ENCODE measurements around the gene CHTF8. TPM values are rescaled to one million over a fixed set of nuclear protein-coding genes. Genes with fewer than 3 reads are reported as not detected.

The CHTF8 gene
- total and polyA plus RNA-seq, 10 of the 15 experiments (the other 5 are each of a cell fraction or from before 2014, with no cell fraction given) = 18.5 to 159 (median 102) TPM

DNA sequence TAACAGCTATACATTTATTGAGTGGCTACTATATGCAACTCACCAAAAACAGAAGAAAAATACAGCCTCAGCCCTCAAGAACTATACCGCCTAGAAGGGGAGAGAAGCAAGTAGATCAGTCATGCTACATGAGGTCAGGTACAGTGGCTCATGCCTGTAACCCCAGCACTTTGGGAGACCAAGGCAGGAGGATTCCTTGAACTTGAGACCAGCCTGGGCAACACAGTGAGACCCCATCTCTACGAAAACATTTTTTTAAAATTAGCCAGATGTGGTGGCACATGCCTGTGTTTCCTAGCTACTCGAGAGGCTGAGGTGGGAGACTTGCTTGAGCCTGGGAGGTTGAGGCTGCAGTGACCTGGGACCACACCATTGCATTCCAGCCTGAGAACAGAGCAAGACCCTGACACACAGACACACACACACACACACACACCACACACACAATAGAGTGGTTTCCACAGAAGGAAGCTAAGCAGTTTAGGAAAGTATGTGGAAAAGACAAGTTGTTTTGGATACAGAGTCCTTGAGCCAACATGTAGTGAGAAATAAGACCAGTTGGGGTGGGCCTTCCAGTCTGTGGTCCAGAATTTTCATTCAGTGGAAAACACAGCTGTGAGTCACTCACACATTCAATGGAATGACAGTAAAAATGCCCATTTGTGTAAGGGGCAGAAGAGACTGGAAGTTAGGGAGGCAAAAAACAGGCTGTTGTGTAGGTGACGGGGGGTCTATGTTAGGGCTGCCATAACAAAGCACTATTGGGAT is 43.8 kb upstream of the CHTF8 start:
- in situ Hi-C loops (cut with MboI) = no loop called here
- no peak overlapping the region for H3K4me2 ChIP-seq (ENCODE audit: control insufficient read depth, insufficient read depth)
- TF ChIP-seq GABPA (IDR thresholded peaks at IDR 0.05; ENCODE audit: low read depth) (no peak), GATAD2B (conservative IDR thresholded peaks at IDR 0.05; ENCODE audit: low read depth) (no peak), STAT3 (IDR thresholded peaks at IDR 0.05; ENCODE audit: low read depth, low read length) (no peak), ZNF384 (IDR thresholded peaks at IDR 0.05; ENCODE audit: borderline replicate concordance, low read depth, low read length) (no peak), TARDBP (IDR thresholded peaks at IDR 0.05; ENCODE audit: borderline replicate concordance) (no peak), PML (IDR thresholded peaks at IDR 0.05; ENCODE audit: low read length) (no peak), ESRRA (IDR thresholded peaks at IDR 0.05; ENCODE audit: low read length) (no peak), POLR2AphosphoS2 (IDR thresholded peaks at IDR 0.05; ENCODE audit: low read depth, low read length) (no peak), CBFB (IDR thresholded peaks at IDR 0.05; ENCODE audit: low read depth) (no peak), NBN (IDR thresholded peaks at IDR 0.05) (no peak), MTA3 (IDR thresholded peaks at IDR 0.05; ENCODE audit: borderline replicate concordance, low read length) (no peak), PAX8 (IDR thresholded peaks at IDR 0.05) (no peak), IRF4 (IDR thresholded peaks at IDR 0.05; ENCODE audit: low read depth, low read length) (no peak), ETV6 (conservative IDR thresholded peaks at IDR 0.05 in 1 of 2, IDR thresholded peaks at IDR 0.05 in 1 of 2; ENCODE audit: borderline replicate concordance in 1 of 2, low read depth in 1 of 2) (no peak)
- TF ChIP-seq, protein P1, sequence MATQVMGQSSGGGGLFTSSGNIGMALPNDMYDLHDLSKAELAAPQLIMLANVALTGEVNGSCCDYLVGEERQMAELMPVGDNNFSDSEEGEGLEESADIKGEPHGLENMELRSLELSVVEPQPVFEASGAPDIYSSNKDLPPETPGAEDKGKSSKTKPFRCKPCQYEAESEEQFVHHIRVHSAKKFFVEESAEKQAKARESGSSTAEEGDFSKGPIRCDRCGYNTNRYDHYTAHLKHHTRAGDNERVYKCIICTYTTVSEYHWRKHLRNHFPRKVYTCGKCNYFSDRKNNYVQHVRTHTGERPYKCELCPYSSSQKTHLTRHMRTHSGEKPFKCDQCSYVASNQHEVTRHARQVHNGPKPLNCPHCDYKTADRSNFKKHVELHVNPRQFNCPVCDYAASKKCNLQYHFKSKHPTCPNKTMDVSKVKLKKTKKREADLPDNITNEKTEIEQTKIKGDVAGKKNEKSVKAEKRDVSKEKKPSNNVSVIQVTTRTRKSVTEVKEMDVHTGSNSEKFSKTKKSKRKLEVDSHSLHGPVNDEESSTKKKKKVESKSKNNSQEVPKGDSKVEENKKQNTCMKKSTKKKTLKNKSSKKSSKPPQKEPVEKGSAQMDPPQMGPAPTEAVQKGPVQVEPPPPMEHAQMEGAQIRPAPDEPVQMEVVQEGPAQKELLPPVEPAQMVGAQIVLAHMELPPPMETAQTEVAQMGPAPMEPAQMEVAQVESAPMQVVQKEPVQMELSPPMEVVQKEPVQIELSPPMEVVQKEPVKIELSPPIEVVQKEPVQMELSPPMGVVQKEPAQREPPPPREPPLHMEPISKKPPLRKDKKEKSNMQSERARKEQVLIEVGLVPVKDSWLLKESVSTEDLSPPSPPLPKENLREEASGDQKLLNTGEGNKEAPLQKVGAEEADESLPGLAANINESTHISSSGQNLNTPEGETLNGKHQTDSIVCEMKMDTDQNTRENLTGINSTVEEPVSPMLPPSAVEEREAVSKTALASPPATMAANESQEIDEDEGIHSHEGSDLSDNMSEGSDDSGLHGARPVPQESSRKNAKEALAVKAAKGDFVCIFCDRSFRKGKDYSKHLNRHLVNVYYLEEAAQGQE (IDR thresholded peaks at IDR 0.05; ENCODE audit: low read depth, low read length) = no peak
- TF ChIP-seq, protein P2, sequence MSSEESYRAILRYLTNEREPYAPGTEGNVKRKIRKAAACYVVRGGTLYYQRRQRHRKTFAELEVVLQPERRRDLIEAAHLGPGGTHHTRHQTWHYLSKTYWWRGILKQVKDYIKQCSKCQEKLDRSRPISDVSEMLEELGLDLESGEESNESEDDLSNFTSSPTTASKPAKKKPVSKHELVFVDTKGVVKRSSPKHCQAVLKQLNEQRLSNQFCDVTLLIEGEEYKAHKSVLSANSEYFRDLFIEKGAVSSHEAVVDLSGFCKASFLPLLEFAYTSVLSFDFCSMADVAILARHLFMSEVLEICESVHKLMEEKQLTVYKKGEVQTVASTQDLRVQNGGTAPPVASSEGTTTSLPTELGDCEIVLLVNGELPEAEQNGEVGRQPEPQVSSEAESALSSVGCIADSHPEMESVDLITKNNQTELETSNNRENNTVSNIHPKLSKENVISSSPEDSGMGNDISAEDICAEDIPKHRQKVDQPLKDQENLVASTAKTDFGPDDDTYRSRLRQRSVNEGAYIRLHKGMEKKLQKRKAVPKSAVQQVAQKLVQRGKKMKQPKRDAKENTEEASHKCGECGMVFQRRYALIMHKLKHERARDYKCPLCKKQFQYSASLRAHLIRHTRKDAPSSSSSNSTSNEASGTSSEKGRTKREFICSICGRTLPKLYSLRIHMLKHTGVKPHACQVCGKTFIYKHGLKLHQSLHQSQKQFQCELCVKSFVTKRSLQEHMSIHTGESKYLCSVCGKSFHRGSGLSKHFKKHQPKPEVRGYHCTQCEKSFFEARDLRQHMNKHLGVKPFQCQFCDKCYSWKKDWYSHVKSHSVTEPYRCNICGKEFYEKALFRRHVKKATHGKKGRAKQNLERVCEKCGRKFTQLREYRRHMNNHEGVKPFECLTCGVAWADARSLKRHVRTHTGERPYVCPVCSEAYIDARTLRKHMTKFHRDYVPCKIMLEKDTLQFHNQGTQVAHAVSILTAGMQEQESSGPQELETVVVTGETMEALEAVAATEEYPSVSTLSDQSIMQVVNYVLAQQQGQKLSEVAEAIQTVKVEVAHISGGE (CRISPR knock-in tag; IDR thresholded peaks at IDR 0.05) = no peak
- TF ChIP-seq, protein P3, sequence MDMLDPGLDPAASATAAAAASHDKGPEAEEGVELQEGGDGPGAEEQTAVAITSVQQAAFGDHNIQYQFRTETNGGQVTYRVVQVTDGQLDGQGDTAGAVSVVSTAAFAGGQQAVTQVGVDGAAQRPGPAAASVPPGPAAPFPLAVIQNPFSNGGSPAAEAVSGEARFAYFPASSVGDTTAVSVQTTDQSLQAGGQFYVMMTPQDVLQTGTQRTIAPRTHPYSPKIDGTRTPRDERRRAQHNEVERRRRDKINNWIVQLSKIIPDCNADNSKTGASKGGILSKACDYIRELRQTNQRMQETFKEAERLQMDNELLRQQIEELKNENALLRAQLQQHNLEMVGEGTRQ (IDR thresholded peaks at IDR 0.05; ENCODE audit: borderline replicate concordance, low read depth, low read length) = no peak

More for the DNA sequence above, 43.8 kb upstream of the CHTF8 start:
- no peak for ATAC-seq
- Histone ChIP-seq H3K36me3 (ENCODE audit: control insufficient read depth in 2 of 2, insufficient read depth in 2 of 2, low read length in 1 of 2) (no peaks in the 10 kb centered on the region; a peak in 1 of 4 replicates), H2AFZ (ENCODE audit: control insufficient read depth, low read depth, low read length) (no peak overlapping the region), H4K20me1 (ENCODE audit: control insufficient read depth, insufficient read depth) (no peaks in the 10 kb centered on the region), H3K79me2 (ENCODE audit: control insufficient read depth, insufficient read depth, low read length) (no peaks in the 10 kb centered on the region), H3K27ac (ENCODE audit: control insufficient read depth, insufficient read depth) (no peak overlapping the region), H3K4me3 (no peak overlapping the region), H3K9me3 (replicated peaks; ENCODE audit: control insufficient read depth, insufficient read depth, low read length) (no peaks in the 10 kb centered on the region), H3K4me1 (ENCODE audit: control insufficient read depth, insufficient read depth, low read length) (peaks cover 7% of the 10 kb centered on the region), H3K9ac (ENCODE audit: control insufficient read depth, insufficient read depth, low read length) (no peak overlapping the region), H3K27me3 (replicated peaks in 1 of 2; ENCODE audit: control insufficient read depth in 2 of 2, insufficient read depth in 2 of 2, low read length in 1 of 2) (no peaks in the 10 kb centered on the region)
- no peak for FAIRE-seq
- DNase-seq (ENCODE audit: low read depth, low spot score) = no peak
- ChIA-PET RAD21 (ENCODE audit: unreplicated experiment) (no interaction called here), CTCF (interaction anchor here (0.6 to 0.8 kb wide), 4 partner anchors 9 to 183 kb away, joined by 3 to 4 read pairs (median 3); no protein-coding TSS in a partner anchor), SMC1A (ENCODE audit: uncharacterized antibody, unreplicated experiment) (interaction anchor here (0.6 to 1.0 kb wide), 5 partner anchors 12 to 112 kb away, joined by 3 to 4 read pairs (median 3); no protein-coding TSS in a partner anchor), POLR2A (interaction anchor here (0.6 to 1.6 kb wide), 4 partner anchors 12 to 277 kb away, joined by 3 to 6 read pairs (median 4); no protein-coding TSS in a partner anchor)
- intact Hi-C loops (cut with micrococcal nuclease; ENCODE audit: unreplicated experiment) = no loop called here
- no TSS peak for BruUV-seq (replicated peaks)
- WGBS (ENCODE audit: insufficient coverage, insufficient replicate concordance, low lambda C conversion rate, missing lambda C conversion rate) = 95% methylated on average over 4 of the region's 4 CpGs

All from GM12878 (cell line).